ENCODE measurements around the gene FBXO8. TPM values are rescaled to one million over a fixed set of nuclear protein-coding genes. Genes with fewer than 3 reads are reported as not detected.

FBXO8 gene
- total RNA-seq, 3 donors from 2014 or later (not counting 1 experiment from before 2014, with no cell fraction given): 12.3 to 15.2 (median 14.8) TPM

- no peak for TF ChIP-seq CTCF (IDR thresholded peaks at IDR 0.05)
- Histone ChIP-seq H3K4me3 (ENCODE audit: low read length) (peak overlapping the region; percentile 84), H3K27me3 (ENCODE audit: control insufficient read depth, insufficient read depth, low read length) (no peaks in the 10 kb centered on the region), H3K27ac (ENCODE audit: low read length) (peak overlapping the region; percentile 94), H3K4me1 (ENCODE audit: control insufficient read depth, insufficient read depth, low read length) (peaks cover 4% of the 10 kb centered on the region), H3K36me3 (ENCODE audit: control insufficient read depth, insufficient read depth, low read length) (no peaks in the 10 kb centered on the region), H3K9me3 (ENCODE audit: control insufficient read depth, insufficient read depth, low read length) (no peaks in the 10 kb centered on the region)
- intact Hi-C loops (cut with micrococcal nuclease): loop anchor here (2.0 to 5.0 kb wide), 3 partner anchors 239 to 1914 kb away; partner anchors contain the start of genes HMGB2, HPGD and SPATA4
- H3K36me3 Mint-ChIP-seq: no peaks in the 10 kb centered on the region
- ATAC-seq: peak; percentile 94 to 99 (median 96)
- under 1% methylated on average over 22 of the region's 22 CpGs for WGBS (ENCODE audit: insufficient coverage)
- peak; percentile 71 to 93 for DNase-seq
- peak overlapping the region; percentile 99 for H3K27ac Mint-ChIP-seq
- H3K27me3 Mint-ChIP-seq (ENCODE audit: low read depth in 2 of 2): no peaks in the 10 kb centered on the region
- peak overlapping the region; percentile 99 for H3K4me3 Mint-ChIP-seq
- no peaks in the 10 kb centered on the region for H3K9me3 Mint-ChIP-seq
- H3K4me1 Mint-ChIP-seq: peaks cover 65 to 78% of the 10 kb centered on the region in 2 donors
Observed at GRCh38 chr4:174282836-174283506, 496 bp downstream of the FBXO8 start.

- peaks cover 59 to 82% of the 10 kb centered on the region in 2 donors for H3K4me1 Mint-ChIP-seq
- H3K36me3 ChIP-seq (ENCODE audit: control insufficient read depth, insufficient read depth, low read length): no peaks in the 10 kb centered on the region
- no peak overlapping the region for H3K27ac ChIP-seq (ENCODE audit: low read length)
- H3K27ac Mint-ChIP-seq: peak overlapping the region; percentile 99
- no peaks in the 10 kb centered on the region for H3K9me3 ChIP-seq (ENCODE audit: control insufficient read depth, insufficient read depth, low read length)
- no peak for DNase-seq
- H3K9me3 Mint-ChIP-seq: no peaks in the 10 kb centered on the region
- no peak overlapping the region for H3K4me3 ChIP-seq (ENCODE audit: low read length)
- H3K4me3 Mint-ChIP-seq: peak overlapping the region; percentile 99
- H3K27me3 Mint-ChIP-seq (ENCODE audit: low read depth in 2 of 2): no peaks in the 10 kb centered on the region
- no peak for ATAC-seq
- no peaks in the 10 kb centered on the region for H3K36me3 Mint-ChIP-seq
- TF ChIP-seq CTCF (IDR thresholded peaks at IDR 0.05): no peak
- H3K4me1 ChIP-seq (ENCODE audit: control insufficient read depth, insufficient read depth, low read length): peaks cover 4% of the 10 kb centered on the region
- no peaks in the 10 kb centered on the region for H3K27me3 ChIP-seq (ENCODE audit: control insufficient read depth, insufficient read depth, low read length)
- intact Hi-C loops (cut with micrococcal nuclease): loop anchor here (2.0 to 5.0 kb wide), 3 partner anchors 240 to 1915 kb away; partner anchors contain the start of genes HMGB2, HPGD and SPATA4
Observed at GRCh38 chr4:174281901-174282300, 1.6 kb downstream of the FBXO8 start.

- H3K36me3 ChIP-seq (ENCODE audit: control insufficient read depth, insufficient read depth, low read length): no peaks in the 10 kb centered on the region
- no peaks in the 10 kb centered on the region for H3K27me3 Mint-ChIP-seq (ENCODE audit: low read depth in 2 of 2)
- WGBS (ENCODE audit: insufficient coverage): 81% methylated on average over 5 of the region's 5 CpGs
- H3K27ac Mint-ChIP-seq: no peak overlapping the region
- H3K4me1 Mint-ChIP-seq: peaks cover 56 to 78% of the 10 kb centered on the region in 2 donors
- DNase-seq: no peak
- no peak for ATAC-seq
- peak overlapping the region; percentile 25 for H3K4me3 Mint-ChIP-seq
- no peak for TF ChIP-seq CTCF (IDR thresholded peaks at IDR 0.05)
- H3K4me3 ChIP-seq (ENCODE audit: low read length): no peak overlapping the region
- H3K27ac ChIP-seq (ENCODE audit: low read length): no peak overlapping the region
- intact Hi-C loops (cut with micrococcal nuclease): loop anchor here (5.0 kb wide), 2 partner anchors 241 to 1916 kb away; partner anchors contain the start of genes HPGD and SPATA4
- H3K9me3 Mint-ChIP-seq: no peaks in the 10 kb centered on the region
- no peaks in the 10 kb centered on the region for H3K9me3 ChIP-seq (ENCODE audit: control insufficient read depth, insufficient read depth, low read length)
- no peaks in the 10 kb centered on the region for H3K27me3 ChIP-seq (ENCODE audit: control insufficient read depth, insufficient read depth, low read length)
- H3K36me3 Mint-ChIP-seq: no peaks in the 10 kb centered on the region
- peaks cover 4% of the 10 kb centered on the region for H3K4me1 ChIP-seq (ENCODE audit: control insufficient read depth, insufficient read depth, low read length)
Observed at GRCh38 chr4:174281182-174281737, 2.2 kb downstream of the FBXO8 start.

Measured in natural killer cell (primary cell).